GM12872 (cell line): Measurements from ENCODE around the gene SLC1A7.

ENCODE experiments used
- CTCF ChIP-seq: IDR thresholded peaks from 3 replicates; pipeline ENCODE4 v1.5.1; 2011; ENCODE audit warnings: low read depth, mild to moderate bottlenecking, low read length, moderate library complexity; ENCODE audit not compliant: insufficient read depth

Gene SLC1A7

GRCh38 chr1:53139951-53140361, 2.5 kb downstream of the SLC1A7 start:
- no peak for TF ChIP-seq CTCF

- TF ChIP-seq CTCF, result no peak
These were observed 3.2 kb downstream of the SLC1A7 start for GRCh38 chr1:53138991-53139884.

GRCh38 chr1:53137729-53138128, 4.7 kb downstream of the SLC1A7 start:
- TF ChIP-seq CTCF, result peak; percentile 31; the same call in 1 of the 3 replicates

- TF ChIP-seq CTCF, result no peak
These were observed 6.7 kb downstream of the SLC1A7 start for GRCh38 chr1:53135735-53136114.

- TF ChIP-seq CTCF, result no peak
These were observed 7.3 kb downstream of the SLC1A7 start for GRCh38 chr1:53134961-53135734.

- no peak for TF ChIP-seq CTCF
These were observed 8.4 kb downstream of the SLC1A7 start for GRCh38 chr1:53134042-53134485.

GRCh38 chr1:53133261-53134041, 9.0 kb downstream of the SLC1A7 start:
- TF ChIP-seq CTCF, result no peak
